ENCODE data around the gene CACNA2D2. TPM values are rescaled to one million over a fixed set of nuclear protein-coding genes. Genes with fewer than 3 reads are reported as not detected.
A peak's percentile ranks its signal among the peaks of the same experiment; 100 is the strongest.

The CACNA2D2 gene
- total RNA-seq, 1 donor from 2014 or later: under 0.01 TPM

DNA sequence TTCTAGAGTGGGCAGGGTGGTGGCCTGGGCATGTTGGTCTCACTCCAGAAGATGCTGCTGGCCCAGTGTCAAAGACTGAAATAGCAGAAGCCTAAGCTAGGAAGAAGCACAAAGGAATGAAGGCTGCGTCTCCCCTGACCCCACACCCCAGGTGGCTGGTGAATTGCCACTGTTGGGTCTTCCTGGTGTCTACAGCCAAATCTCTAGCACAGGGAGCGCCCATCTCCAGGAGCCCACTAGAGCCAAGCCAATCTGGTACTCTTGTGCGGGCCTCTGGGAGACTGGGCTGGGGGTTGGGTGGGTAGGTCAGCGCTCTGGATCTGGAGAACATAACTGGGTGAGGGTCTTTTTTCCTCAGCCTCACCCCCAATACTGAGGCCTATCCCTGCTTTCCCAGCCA, 176.3 kb downstream of the CACNA2D2 start:
- no peak for DNase-seq (ENCODE audit: low read depth in 2 of 2)

DNA sequence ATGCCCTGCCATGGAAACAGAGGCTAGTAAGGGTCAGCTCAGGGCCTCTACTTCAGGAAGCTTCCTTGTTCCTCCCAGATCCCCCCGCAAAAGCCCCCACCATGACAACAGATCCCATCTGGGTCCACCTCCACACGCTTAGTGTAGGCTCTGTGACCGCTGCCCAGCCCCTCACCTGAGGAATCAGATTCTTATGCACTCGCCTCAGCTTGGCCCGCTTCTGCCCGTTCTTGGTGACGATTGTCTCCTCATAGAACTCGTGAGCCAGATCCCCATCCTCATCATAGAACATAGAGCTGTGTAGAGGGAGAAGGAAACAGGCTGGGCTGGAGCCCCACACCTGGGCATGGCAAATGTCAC, 177.3 kb downstream of the CACNA2D2 start:
- DNase-seq (ENCODE audit: low read depth in 2 of 2): no peak

DNA sequence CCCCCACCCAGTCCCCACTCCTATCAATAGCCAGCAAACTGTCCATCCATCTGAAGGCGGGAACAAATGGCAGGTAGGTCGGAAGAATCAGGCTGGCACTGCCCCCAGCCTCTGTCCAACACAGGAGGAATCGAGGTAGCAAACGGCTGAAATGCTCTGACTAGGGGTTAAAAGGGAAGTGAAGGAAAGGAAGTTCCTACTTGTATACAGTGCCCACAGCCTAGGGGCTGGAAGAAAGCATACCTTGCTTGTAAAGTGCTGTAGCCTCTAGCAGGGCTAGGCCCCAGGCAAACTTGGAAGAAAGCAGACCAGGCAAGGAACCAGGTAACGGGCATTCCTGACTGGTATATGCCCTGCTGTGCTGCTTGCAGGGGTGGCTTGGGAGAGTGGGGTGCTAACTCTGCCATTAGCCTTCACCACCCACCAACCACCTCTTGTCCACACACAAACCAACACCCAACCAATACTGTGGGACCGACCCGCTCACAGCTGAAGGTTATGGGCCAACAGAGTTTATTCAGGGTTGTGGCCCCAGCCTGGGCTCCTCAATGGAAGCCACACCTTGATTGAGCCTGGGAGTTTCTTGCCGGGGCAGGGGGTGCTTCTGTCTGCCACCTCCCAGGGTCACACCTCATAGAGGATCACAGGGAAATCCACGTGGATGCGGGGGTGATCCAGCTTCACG, 177.8 kb downstream of the CACNA2D2 start:
- no peak for DNase-seq (ENCODE audit: low read depth in 2 of 2)

DNA sequence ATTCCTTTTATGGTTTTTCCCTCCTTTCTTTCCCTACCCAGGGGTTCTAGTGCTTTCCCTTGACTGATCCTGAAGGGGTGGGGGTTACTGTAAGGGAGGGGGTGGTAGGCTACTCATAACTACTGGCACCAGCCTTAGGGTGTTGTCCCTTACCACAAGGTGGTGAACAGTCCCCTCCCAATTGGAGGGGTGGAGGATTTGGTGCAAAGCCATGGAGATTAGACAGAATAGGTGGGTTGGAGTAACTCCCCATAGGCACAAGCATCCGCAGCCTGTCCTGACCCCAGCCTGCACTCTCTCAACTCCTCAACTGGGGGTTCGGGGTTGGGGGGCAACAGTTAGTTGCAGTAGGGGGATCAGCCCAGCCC, 178.3 kb downstream of the CACNA2D2 start:
- DNase-seq (ENCODE audit: low read depth in 2 of 2): no peak

DNA sequence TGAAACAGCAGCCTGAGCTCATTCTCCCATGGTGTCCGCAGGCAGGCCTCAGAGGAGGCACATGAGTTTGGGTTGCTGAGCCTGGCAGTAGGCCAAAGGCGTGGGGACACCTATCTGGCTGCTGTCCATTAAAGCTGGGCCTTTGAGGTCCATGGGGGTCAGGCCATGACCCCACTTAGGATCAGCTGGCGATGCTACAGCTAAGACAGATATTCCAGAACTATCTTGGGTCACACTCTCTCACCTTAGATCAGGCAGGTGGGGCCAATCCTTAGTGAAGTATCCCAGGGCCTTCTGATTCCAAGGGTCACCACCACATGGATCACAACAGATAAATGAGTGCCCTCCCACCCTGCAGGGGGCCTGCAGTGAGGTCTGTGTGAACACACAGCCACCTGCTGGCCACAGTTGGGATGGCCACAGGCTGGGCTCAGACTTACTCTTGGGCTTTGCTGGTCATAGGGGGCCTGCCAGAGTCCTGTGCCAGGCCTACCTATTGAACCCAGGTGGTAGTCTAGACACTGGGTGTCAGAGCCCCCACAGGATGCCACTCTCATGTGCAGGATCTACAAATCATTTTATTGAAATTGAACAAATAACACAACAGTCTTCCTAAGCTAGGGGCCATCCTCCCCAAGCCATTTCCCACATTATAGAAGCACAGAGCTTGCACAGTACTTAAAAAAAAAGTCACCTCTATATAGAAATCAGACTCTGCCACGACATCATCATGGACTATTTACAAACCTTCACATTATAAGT, 178.9 kb downstream of the CACNA2D2 start:
- DNase-seq (ENCODE audit: low read depth in 2 of 2): peak; percentile 83 to 87

DNA sequence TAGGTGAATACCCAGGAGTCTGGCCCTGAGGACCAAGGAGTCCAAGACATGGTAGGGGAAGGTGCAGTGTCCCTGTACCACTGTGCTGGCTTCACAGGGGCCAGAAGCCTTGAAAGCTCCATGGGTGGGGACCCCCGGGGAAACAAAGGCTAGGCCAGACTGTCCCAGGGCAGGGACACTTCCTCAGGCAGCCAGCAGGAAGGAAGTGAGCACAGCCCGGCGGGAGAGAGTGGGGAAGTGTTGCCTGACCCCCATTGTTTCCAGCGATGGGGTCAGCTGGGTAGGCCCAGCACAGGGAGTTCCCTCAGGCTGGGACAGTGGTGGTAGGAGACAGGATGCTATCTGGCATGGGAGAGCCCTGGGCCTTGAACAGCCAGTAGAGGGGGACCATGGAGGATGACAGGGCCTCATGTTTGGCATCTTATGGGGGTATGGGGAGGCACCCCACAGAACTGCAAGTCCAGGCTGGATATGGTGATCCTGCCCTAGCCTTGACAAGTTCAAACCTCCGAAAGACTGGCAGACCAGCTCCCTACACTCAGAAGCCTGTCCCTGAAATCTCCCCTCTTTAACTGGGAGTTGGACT, 179.7 kb downstream of the CACNA2D2 start:
- DNase-seq (ENCODE audit: low read depth in 2 of 2): peak; percentile 95 to 96

DNA sequence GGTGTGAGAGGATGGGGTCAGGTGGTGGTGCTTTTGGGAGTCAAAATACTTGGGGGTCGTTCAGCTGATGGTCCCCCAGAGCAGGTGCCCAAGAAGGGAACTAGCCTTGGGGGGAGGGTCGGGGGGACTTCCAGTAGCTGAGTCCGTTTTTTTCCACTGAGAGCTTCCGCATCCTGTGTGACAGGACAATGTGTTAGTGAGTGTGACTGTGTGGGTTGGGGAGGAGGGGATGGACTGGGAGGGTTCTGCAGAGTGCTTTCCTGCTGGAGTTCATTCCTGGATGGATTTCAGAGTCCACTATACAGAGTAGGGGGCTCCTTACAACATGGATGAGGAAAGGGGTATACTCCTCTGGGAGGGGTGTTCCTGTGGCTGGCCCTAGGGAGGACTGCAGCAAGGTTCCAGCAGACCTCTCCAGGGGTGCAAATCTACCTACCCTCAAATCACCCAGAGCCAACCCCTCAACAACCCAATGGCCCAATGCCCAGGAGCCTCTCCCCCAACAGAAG, 180.3 kb downstream of the CACNA2D2 start:
- peak; percentile 90 to 98 for DNase-seq (ENCODE audit: low read depth in 2 of 2)

DNA sequence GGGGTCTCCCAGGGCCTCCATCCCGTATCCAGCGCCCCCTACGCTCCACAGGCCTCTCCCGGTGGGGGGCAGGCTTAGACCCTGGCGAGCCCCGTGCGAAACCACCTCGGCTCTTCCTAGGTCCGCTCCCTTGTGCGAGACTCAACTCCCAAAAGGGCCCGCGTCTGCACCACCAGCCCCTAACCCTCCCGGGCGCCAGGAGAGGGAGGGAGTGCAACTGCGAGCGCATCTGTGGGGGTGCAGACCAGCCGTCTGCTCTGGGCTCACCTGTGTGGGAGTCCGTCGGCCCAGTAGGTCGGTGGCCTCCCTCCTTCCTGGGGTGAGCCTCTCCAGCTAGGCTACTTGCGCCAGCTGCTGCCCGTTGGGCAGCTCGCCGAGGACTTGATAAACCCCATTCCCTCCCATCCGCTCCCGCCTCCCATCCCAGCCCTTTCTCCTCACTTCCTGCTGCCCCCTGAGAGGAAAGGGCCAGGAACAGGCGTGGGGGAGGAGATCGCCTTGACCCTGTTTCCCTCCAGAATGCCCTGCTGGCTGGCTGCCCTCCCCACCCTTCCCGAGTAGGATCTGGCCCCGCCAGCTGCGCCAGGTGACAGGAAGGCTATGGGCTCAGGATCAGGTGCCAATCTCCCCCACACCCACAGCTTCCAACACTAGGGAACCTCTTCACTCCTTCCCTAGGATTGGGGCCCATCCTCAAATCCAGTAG, 180.9 kb downstream of the CACNA2D2 start, which contains the start of gene HYAL2:
Gene HYAL2, minus strand, starts transcription at position 360 of the 706 bp plus-strand sequence. CDS start 2,256 bp downstream, outside the sequence.
- peak; percentile 85 to 86 for DNase-seq (ENCODE audit: low read depth in 2 of 2)

DNA sequence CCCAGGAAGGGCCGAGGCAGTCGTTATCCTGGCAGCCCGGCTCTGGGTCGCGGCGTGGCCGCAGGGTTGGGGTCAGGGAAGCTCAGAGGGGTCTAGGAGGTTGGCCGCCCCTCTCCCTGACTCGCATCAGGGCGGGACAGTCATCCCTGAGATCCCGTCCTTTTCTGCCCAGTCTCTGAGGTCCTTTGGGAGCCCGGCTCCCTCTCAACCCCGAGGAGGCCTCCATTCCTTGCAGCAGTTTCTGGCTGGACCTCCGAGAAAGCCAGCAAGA, 181.4 kb downstream of the CACNA2D2 start:
- DNase-seq (ENCODE audit: low read depth in 2 of 2): no peak

DNA sequence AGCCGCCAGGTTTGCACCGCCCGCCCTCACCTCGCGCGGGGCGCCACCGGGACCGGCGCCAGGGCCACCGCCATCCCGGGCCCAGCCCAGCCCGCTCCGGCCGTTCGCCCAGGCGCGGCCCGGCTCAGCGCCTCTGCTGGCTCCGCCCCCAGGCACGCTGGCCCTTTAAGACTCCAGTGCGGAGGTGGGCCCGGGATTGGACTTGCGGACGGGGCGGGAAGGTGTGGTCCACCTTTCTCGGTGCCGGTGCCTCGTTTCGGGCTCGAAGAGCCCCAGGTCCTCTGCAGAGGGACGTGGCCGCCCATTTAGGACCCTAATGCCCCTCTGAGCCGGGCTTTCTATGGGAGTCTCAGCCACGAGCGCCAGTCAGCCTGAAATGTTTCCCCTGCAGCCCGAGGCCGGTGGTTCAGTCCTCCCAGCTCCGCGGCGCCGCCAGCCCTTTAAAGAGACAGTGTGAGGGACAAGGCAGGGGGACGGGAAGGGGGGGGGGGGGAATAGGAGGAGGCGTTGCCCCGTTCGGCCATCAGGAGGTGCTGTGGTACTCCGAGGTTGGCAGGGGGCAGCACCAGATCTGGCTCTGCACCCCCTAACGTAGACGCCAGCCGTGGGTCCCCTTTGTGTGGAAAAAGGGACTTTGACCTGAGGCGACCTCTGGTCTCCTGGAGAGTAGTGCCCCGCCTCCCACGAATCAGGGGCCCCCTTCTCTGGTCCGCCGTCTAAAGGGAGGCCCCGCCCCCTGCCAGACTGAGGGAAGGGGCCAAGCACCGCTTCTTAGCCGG, 181.9 kb downstream of the CACNA2D2 start:
- DNase-seq (ENCODE audit: low read depth in 2 of 2): peak; percentile 70 to 91

DNA sequence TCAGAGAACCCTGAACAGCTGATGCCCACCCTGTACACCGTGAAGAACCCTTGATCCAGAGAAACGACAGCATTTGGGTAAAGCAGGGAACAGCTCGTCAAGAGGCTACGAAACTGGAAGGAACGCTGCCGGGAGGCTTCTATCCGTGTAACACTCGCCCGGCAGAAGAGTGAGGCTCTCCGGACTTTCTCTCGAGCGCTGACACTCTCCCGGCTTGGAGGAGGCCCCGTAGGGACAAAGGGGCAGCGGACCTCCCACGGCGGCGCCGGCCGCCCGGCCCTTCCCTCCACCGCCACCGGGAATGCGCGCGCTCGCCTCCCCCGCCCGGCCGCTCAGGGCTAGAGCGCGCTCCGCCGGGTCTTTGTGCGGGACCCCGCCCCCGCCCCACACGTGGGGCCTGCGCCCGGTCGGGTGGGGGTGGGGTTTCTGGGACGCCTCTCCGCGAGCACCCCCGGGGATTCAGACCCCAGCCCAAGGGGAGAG, 182.5 kb downstream of the CACNA2D2 start:
- peak in 1 of 2 donors; percentile 76 for DNase-seq (ENCODE audit: low read depth in 2 of 2)

DNA sequence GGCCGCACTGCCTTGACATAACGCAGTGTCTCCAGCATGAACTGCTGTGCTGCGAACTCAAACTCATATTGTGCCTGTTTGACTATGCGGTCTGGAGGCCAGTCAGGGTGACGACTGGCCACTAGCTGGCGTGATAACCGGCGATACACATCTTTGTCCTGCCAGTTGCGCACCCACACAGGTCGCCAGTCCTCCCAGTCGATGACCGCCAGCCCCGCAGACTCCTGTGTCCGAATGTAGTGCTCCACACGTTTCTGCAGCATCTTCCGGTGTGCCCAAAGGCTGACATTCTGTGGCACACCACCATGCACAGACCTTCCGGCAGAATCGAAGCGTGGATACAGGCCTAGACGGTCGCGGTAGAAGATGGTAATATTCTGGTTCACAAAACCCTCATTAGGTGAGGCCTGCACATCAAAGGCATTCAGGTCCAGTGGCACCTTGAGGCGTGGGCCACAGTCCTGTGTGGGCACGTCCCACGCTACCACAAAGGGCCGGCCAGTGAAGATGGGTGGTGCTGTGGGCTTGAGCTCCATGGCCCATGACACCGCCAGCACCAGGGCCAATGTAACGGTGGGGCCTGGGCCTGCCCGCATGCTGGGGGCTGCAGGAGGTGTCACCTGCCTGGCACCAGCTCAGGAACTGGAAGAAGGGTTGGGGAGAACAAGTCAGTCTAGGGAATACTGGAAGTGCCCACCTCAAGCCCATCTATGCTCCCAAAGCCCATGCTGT, 183.4 kb downstream of the CACNA2D2 start:
- DNase-seq (ENCODE audit: low read depth in 2 of 2): peak in 1 of 2 donors; percentile 60

DNA sequence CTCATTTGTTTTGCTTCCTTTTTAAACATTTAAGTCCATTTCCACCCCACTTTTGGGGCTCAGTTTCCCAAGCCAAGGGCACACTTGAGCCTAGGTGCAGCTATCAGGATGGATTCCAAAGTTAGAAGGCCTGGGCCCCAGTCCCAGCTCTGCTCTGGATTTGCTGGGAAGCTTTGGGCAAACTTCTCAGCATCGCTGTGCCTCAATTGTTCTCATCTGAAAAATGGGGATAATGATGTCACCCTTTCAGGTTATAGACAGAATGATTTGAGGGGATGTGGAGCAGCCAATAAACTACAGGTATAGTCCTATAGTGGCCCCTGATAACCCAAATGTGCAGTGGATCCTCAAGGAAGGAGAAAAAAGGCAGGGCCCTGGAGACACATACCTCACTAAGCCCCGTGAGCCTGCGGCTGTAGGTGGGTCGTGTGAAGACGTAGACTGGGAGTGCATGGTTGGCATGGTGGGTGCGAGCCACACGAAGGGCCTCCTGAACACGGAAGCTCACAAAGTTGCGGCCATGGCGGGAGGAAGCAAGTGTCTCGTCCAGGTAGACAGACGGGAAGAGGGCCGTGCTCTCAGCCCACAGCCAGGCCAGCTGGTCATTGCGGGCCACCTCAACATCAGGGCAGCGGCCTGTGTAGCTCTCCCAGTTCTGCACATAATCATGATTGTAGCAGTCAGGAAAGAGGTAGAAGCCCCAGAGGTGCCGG, 184.1 kb downstream of the CACNA2D2 start:
- DNase-seq (ENCODE audit: low read depth in 2 of 2): no peak

DNA sequence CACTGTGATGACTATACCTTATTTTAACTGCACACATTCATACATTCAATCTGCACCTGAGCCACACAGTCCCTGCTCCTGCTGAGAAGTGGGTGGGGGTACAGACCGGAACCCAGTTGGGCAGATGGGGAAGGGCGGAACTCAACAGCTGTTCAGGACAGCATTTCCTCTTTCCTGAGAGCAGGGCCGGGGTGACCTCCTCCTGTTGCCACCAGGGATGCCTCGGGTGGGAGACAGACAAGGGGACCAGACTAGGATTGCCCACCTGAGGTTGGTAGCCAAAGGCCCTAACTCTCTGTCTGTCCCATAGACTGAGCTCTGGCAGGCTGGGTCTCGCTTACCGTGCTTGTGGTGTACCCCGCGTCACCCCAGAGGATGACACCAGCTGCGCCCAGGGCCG, 184.8 kb downstream of the CACNA2D2 start:
- DNase-seq (ENCODE audit: low read depth in 2 of 2): no peak

DNA sequence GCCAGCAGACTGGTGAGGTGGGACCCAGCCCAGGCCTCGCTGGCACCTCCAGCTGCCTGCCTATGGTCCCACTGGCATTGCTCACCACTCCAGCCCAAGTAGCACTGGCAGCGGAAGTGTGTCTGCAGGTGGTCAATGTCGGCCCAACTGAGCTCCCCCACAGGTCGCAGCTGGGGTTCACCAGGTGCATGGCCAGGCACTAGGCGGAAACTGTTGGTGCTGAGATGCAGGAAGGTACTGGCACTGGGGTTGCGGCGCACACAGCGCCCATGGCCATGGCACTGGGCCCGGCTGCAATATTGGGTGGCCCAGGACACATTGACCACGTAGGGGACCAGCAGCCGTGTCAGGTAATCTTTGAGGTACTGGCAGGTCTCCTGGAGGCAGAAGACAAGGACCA, 185.3 kb downstream of the CACNA2D2 start:
- no peak for DNase-seq (ENCODE audit: low read depth in 2 of 2)

DNA sequence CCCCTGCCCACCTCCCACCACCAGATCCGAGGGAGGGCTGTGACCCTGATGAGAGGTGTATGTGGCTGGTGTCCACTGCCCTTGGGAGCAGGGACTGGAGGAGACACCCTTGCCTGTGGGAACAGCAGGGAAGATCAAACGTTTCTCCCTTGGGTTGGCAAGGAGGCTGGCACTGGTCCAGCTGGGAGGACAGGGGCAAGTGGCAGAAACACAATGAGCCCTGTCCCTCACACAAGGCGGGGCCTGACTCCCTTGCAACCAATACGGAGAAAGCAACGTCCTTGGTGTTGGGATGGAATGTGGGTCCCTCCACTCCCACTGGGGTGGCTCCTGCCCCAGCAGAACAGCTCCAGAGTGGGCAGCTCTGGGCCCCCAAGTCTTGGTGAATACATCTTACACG, 186.1 kb downstream of the CACNA2D2 start:
- DNase-seq (ENCODE audit: low read depth in 2 of 2): no peak

DNA sequence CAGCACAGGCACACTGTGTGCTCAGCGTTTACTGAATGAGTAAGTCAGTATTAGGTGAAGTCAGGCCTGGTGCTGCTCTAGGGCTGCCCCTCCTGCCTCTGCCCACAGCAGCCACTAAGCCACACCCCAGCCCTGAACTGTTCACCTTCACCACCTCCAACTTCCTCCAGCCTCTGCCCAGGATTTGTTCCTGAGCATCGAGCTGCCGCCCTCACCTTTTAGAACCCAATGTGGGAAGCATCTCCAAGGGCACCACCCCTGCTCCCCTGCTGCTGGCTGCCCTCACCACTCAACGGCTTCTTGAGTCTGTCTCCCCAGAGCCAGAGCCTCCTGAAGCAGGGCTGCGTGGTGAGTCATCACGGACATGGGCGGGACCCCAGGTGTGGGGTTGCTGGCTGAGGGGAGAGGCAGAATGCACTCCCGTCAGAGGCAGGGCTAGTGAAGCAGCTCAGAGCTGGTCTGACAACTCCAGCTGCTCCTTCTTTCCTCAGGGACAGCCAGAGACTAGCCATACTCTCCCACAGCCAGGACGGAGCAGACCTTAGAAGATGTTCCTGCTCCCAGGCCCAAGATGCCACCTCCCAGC, 186.7 kb downstream of the CACNA2D2 start:
- peak in 1 of 2 donors; percentile 62 for DNase-seq (ENCODE audit: low read depth in 2 of 2)

DNA sequence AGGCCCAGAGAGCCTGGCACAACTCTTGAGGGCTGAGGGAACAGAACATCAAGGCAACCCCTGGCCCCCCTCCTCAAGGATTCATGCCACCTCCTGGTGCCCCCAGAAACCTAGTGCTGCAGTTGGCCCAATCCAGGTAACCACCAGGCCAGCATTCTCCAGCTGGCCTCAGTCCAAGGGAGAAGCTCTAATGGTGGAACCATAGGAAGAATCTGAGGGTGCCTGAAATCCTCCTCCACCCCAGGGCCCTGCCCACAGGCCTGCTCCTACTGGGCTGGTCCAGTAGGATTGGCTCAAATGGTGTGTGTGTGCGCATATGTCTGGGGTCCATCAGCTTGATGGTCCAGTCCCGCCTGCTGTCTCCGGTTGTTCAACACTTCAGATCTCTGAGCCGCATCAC, 188.6 kb downstream of the CACNA2D2 start:
- no peak for DNase-seq (ENCODE audit: low read depth in 2 of 2)

DNA sequence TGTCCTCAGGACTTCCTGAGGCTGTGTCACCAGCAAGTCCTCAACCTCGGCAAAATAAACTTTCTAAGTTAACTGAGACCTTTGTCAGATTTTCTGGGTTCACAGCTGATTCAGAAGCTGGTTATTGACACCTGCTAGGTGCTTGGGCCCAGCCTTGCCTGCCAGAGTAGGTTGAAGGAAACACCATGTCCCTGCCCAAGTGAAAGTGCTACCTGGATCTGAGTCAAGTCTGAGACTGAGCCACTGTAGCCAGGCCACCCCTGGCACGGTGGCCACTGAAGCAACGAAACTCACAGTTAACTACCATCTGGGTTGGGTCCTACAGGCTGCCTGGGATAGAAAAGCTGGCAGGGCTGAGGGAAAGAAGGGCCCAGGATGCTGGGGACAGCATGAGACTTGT, 189.1 kb downstream of the CACNA2D2 start:
- no peak for DNase-seq (ENCODE audit: low read depth in 2 of 2)
